ENCODE data around the gene SHC3. TPM values are rescaled to one million over a fixed set of nuclear protein-coding genes. Genes with fewer than 3 reads are reported as not detected.

Gene SHC3, protein sequence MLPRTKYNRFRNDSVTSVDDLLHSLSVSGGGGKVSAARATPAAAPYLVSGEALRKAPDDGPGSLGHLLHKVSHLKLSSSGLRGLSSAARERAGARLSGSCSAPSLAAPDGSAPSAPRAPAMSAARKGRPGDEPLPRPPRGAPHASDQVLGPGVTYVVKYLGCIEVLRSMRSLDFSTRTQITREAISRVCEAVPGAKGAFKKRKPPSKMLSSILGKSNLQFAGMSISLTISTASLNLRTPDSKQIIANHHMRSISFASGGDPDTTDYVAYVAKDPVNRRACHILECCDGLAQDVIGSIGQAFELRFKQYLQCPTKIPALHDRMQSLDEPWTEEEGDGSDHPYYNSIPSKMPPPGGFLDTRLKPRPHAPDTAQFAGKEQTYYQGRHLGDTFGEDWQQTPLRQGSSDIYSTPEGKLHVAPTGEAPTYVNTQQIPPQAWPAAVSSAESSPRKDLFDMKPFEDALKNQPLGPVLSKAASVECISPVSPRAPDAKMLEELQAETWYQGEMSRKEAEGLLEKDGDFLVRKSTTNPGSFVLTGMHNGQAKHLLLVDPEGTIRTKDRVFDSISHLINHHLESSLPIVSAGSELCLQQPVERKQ
- 0.19 to 0.64 TPM (median 0.44 TPM) in 5 replicates for total RNA-seq (2022; extraction: Qiagen RNA extraction)

DNA sequence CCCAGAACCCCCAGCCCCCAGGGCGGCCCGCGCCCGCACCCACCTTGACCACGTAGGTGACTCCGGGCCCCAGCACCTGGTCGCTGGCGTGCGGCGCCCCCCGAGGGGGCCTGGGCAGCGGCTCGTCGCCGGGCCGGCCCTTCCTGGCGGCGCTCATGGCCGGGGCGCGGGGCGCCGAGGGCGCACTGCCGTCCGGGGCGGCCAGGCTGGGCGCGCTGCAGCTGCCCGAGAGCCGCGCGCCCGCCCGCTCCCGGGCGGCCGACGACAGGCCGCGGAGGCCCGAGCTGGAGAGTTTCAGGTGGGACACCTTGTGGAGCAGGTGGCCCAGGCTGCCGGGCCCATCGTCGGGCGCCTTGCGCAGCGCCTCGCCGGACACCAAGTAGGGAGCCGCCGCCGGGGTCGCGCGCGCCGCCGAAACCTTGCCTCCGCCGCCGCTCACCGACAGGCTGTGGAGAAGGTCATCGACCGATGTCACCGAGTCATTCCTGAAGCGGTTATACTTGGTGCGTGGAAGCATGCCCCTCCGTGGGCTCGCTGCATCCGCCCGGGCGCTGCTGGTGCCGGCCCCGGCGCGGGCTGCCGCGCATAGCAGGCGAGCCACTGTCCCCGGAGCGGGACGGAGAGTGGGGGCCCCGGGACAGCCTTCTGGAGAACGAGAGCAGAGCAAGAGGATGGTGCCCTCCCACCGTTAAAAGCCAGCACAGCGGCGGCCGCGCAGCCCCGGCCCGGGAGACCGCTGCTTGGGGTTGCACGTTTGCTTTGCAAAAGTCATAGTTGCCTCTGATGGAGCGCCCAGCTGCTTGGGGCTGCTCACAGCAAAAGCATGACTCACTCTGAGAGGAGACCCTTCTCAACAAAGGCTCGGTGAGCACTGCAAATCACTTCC, at the start of gene SHC3:
Gene SHC3, minus strand, starts transcription at position 875 of the 886 bp plus-strand sequence. Its CDS starts 358 bp downstream, at position 517.

DNA sequence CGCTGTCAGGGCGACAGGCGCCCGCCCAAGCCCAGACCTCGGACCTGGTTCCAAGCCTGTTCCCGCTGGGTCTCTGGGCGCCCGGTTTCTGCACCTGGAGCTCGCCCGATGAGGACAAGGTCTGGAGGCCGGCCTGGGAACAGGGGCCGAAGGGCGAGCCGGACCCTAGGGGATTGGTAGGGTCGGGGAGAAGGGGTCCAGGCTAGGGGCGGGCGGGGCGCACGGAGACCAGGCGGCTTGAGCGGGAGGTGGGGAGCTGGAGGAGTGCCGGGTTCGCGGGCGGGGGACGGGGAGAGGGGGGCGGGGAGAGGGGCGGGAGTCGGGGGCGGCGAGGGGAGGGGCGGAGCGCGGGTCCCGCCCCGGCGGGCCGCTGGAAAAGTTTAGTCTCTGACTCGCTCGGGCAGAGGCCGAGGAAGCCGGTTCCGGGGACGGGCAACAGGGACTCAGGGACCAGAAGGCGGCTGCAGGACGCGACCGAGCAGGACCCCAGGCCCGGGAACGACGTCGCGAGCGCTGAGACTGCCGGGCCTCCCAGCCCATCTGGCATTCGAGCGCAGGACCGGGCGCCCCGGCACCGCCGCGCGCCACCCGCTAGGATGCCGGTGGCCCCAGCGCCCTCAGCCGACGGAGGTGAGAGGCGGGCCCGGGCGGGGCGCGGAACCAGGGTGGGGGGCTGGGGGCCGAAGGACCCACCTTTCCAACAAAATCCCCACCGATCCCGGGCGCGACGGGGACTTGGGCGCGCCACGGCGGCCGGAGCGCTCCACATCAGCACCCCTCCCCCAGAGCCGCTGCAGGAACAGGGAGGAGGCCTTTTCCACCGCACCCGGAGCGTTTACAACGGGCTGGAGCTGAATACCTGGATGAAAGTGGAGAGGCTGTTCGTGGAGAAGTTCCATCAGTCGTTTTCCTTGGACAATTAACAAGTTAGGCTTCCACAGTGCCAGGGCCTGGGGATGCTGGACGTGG, 187.3 kb downstream of the SHC3 start, which contains the start of gene S1PR3:
Gene S1PR3, plus strand, starts transcription at position 403 of the 969 bp plus-strand sequence. CDS start 9,733 bp downstream, outside the sequence.

Other genes with a start within 250 kb of the SHC3 start
- 70.4 to 85.7 TPM (median 79.0 TPM) in 5 replicates for gene S1PR3, start 187.3 kb downstream of the SHC3 start, total RNA-seq (2022; extraction: Qiagen RNA extraction)
- gene CKS2, start 132.4 kb upstream of the SHC3 start, total RNA-seq (2022; extraction: Qiagen RNA extraction), result 354 to 462 TPM (median 388 TPM) in 5 replicates
- 18.0 to 19.6 TPM (median 19.4 TPM) in 5 replicates for gene SECISBP2, start 139.7 kb upstream of the SHC3 start, total RNA-seq (2022; extraction: Qiagen RNA extraction)